Keratinocyte (primary cell): ENCODE measurements around the gene BMS1. TPM values are rescaled to one million over a fixed set of nuclear protein-coding genes. Genes with fewer than 3 reads are reported as not detected.

Source experiments
- DNase-seq: peaks from one replicate; pipeline ENCODE4 v3.0.0-alpha.2; 2011; ENCODE audit warnings: low read depth, missing footprints, low spot score
- FAIRE-seq: peaks from 2 replicates; lab custom pipeline; 2011; peaks lifted over from hg19 to GRCh38; lab: Jason Lieb, UNC
- H2AFZ ChIP-seq: 2 replicates; pipeline ENCODE4 v1.6.0; 2012; ENCODE audit warnings: low read length, control low read depth, inconsistent platforms; ENCODE audit not compliant: control insufficient read depth
- H3K27ac ChIP-seq: 2 replicates; pipeline ENCODE4 v1.5.1; 2011; ENCODE audit warnings: low read length; ENCODE audit not compliant: control insufficient read depth, insufficient read depth
- H3K27me3 ChIP-seq: 3 replicates; pipeline ENCODE4 v1.6.0; 2011; ENCODE audit warnings: low read length; ENCODE audit not compliant: control insufficient read depth, insufficient read depth; ENCODE audit errors: extremely low read depth
- H3K36me3 ChIP-seq, 2 experiments: 2 replicates in 1 of 2; 3 replicates in 1 of 2; pipeline ENCODE4 v1.5.1; 2011; ENCODE audit warnings: low read length in 2 of 2, mild to moderate bottlenecking in 1 of 2; ENCODE audit not compliant: control insufficient read depth in 2 of 2, insufficient read depth in 2 of 2; ENCODE audit errors: extremely low read depth in 1 of 2
- H3K4me1 ChIP-seq: 3 replicates; pipeline ENCODE4 v1.5.1; 2011; ENCODE audit warnings: low read length; ENCODE audit not compliant: control insufficient read depth, insufficient read depth; ENCODE audit errors: extremely low read depth
- H3K4me2 ChIP-seq: 3 replicates; pipeline ENCODE4 v1.6.0; 2011; ENCODE audit warnings: low read depth, low read length; ENCODE audit not compliant: control insufficient read depth, insufficient read depth; ENCODE audit errors: extremely low read depth
- H3K4me3 ChIP-seq, 3 experiments: fragments of 200-600 bp in 1 of 3; sonication (generic) in 1 of 3; 2 replicates in 2 of 3; 3 replicates in 1 of 3; pipeline ENCODE4 v1.5.1; 2011 to 2016; ENCODE audit warnings: low read length in 3 of 3, mild to moderate bottlenecking in 3 of 3, control low read depth in 2 of 3, inconsistent platforms in 1 of 3, low read depth in 1 of 3, mixed read lengths in 1 of 3, mixed run types in 1 of 3, moderate library complexity in 1 of 3; ENCODE audit not compliant: control insufficient read depth in 2 of 3, insufficient read depth in 2 of 3; ENCODE audit errors: extremely low read depth in 1 of 3
- H3K79me2 ChIP-seq: 2 replicates; pipeline ENCODE4 v1.6.0; 2012; ENCODE audit warnings: low read length; ENCODE audit not compliant: control insufficient read depth, insufficient read depth
- H3K9ac ChIP-seq: 3 replicates; pipeline ENCODE4 v1.6.0; 2011; ENCODE audit warnings: low read length; ENCODE audit not compliant: control insufficient read depth, insufficient read depth; ENCODE audit errors: extremely low read depth
- H3K9me1 ChIP-seq: 3 replicates; pipeline ENCODE4 v1.6.0; 2011; ENCODE audit warnings: low read length; ENCODE audit not compliant: control insufficient read depth, insufficient read depth; ENCODE audit errors: extremely low read depth
- H3K9me3 ChIP-seq: 2 replicates; pipeline ENCODE4 v1.5.1; 2012; ENCODE audit warnings: low read depth, low read length; ENCODE audit not compliant: control insufficient read depth
- H4K20me1 ChIP-seq: 3 replicates; pipeline ENCODE4 v1.6.0; 2011; ENCODE audit warnings: low read length; ENCODE audit not compliant: control insufficient read depth, insufficient read depth; ENCODE audit errors: extremely low read depth
- CTCF ChIP-seq, 3 experiments: IDR thresholded peaks in 1 of 3; conservative IDR thresholded peaks in 1 of 3; optimal IDR thresholded peaks in 1 of 3; 2 replicates in 2 of 3; 3 replicates in 1 of 3; pipeline versions ENCODE3 to v1.5.1; 2011; ENCODE audit warnings: low read length in 3 of 3, mild to moderate bottlenecking in 3 of 3, moderate library complexity in 2 of 3, control low read depth in 1 of 3, inconsistent platforms in 1 of 3; ENCODE audit not compliant: insufficient read depth in 2 of 3; ENCODE audit errors: extremely low read depth in 1 of 3
- EZH2 ChIP-seq: IDR thresholded peaks from one replicate; pipeline ENCODE4 v1.6.1; 2012; ENCODE audit warnings: inconsistent platforms, mild to moderate bottlenecking, low read length, moderate library complexity
- dilution Hi-C: fragments of 300-500 bp; cut with MboI; formaldehyde crosslinking; loops from one replicate; pipeline ENCODE4 v1.7.0; 2020; ENCODE audit warnings: low sequenced_read_pairs; ENCODE audit not compliant: extremely low pct_ligation_motif_present
- polyA plus RNA-seq, 5 experiments: library from polyadenylated mRNA; depleted of rRNA in 3 of 5; stranded (reverse) in 3 of 5; stranded (forward) in 1 of 5; unstranded in 1 of 5; fragments of >200 nt; gene quantifications; 1 replicate in 1 of 5; 2 replicates in 3 of 5; 3 replicates in 1 of 5; pipeline versions ENCODE4 v1.2.1 to v1.2.3, GENCODE V29; 2011 to 2012; ENCODE audit warnings: missing spikeins in 2 of 5, low read depth in 1 of 5, low replicate concordance in 1 of 5

Gene BMS1
- polyA plus RNA-seq, 1 donor (not counting 4 experiments of a cell fraction or from before 2014, with no cell fraction given) = 11.4 TPM

GRCh38 chr10:42753507-42754154, 29.0 kb upstream of the BMS1 start:
- no peak for TF ChIP-seq CTCF (optimal IDR thresholded peaks at IDR 0.05 in 1 of 3, IDR thresholded peaks at IDR 0.05 in 1 of 3, conservative IDR thresholded peaks at IDR 0.05 in 1 of 3; ENCODE audit: extremely low read depth in 1 of 3, insufficient read depth in 2 of 3, low read length in 3 of 3)
- TF ChIP-seq EZH2 = peak; percentile 59
- Histone ChIP-seq H3K27me3 (peaks cover 37% of the 10 kb centered on the region), H3K9me1 (no peaks in the 10 kb centered on the region), H3K27ac (no peak overlapping the region), H2AFZ (peak overlapping the region; percentile 89), H3K4me3 (peak overlapping the region; percentile 44 to 70 (median 58)), H3K36me3 (no peaks in the 10 kb centered on the region), H3K79me2 (no peaks in the 10 kb centered on the region), H3K9me3 (no peaks in the 10 kb centered on the region), H3K9ac (peak overlapping the region; percentile 33), H3K4me1 (peaks cover 19% of the 10 kb centered on the region), H4K20me1 (no peaks in the 10 kb centered on the region), H3K4me2 (peak overlapping the region; percentile 94)
- DNase-seq (no peak), FAIRE-seq (no peak)
- dilution Hi-C loops = no loop called here

- Histone ChIP-seq H3K79me2 (no peaks in the 10 kb centered on the region), H3K4me1 (peaks cover 19% of the 10 kb centered on the region), H3K9ac (peak overlapping the region; percentile 33), H3K36me3 (no peaks in the 10 kb centered on the region), H3K4me3 (peak overlapping the region; percentile 44 to 70 (median 58)), H4K20me1 (no peaks in the 10 kb centered on the region), H3K4me2 (peak overlapping the region; percentile 94), H3K9me1 (no peaks in the 10 kb centered on the region), H2AFZ (peak overlapping the region; percentile 89), H3K27me3 (peaks cover 37% of the 10 kb centered on the region), H3K9me3 (no peaks in the 10 kb centered on the region), H3K27ac (no peak overlapping the region)
- no peak for FAIRE-seq
- DNase-seq = no peak
- TF ChIP-seq EZH2 (peak; percentile 90), CTCF (optimal IDR thresholded peaks at IDR 0.05 in 1 of 3, IDR thresholded peaks at IDR 0.05 in 1 of 3, conservative IDR thresholded peaks at IDR 0.05 in 1 of 3; ENCODE audit: extremely low read depth in 1 of 3, insufficient read depth in 2 of 3, low read length in 3 of 3) (no peak)
- dilution Hi-C loops = no loop called here
Observed at GRCh38 chr10:42754155-42755027, 28.2 kb upstream of the BMS1 start.
